ENCODE measurements around the gene SCMH1. TPM values are rescaled to one million over a fixed set of nuclear protein-coding genes. Genes with fewer than 3 reads are reported as not detected.

SCMH1 gene
- total and polyA plus RNA-seq, 2 experiments from 2014 or later: 15.0 to 19.4 TPM

- no peak for TF ChIP-seq ZNF462 (CRISPR knock-in tag; IDR thresholded peaks at IDR 0.05)
- no peak for TF ChIP-seq CTCF (conservative IDR thresholded peaks at IDR 0.05; ENCODE audit: low read depth in 2 of 2)
- no peak for TF ChIP-seq EZH2 (IDR thresholded peaks at IDR 0.05; ENCODE audit: low read depth, unreplicated experiment)
- no peak for TF ChIP-seq JUNB (IDR thresholded peaks at IDR 0.05; ENCODE audit: unreplicated experiment)
- TF ChIP-seq CREB1 (CRISPR knock-in tag; IDR thresholded peaks at IDR 0.05; ENCODE audit: low read depth): no peak
These were observed 191.1 kb downstream of the SCMH1 start (continued) for GRCh38 chr1:41051022-41051421.

- Histone ChIP-seq H2AFZ (no peak overlapping the region), H3K36me3 (ENCODE audit: insufficient read depth) (peaks cover 3% of the 10 kb centered on the region; the same call in 1 of the 2 replicates), H3F3A (replicated peaks; ENCODE audit: low read depth) (no peaks in the 10 kb centered on the region), H4K20me1 (replicated peaks; ENCODE audit: insufficient read depth) (0 out of 2 replicates have a peak, but pooled peaks cover 6% of the 10 kb centered on the region), H3K79me2 (replicated peaks; ENCODE audit: insufficient read depth) (no peaks in the 10 kb centered on the region), H3K4me1 (ENCODE audit: insufficient read depth) (0 out of 2 replicates have a peak, but pooled peaks cover 4% of the 10 kb centered on the region), H3K27me3 (ENCODE audit: insufficient read depth) (no peaks in the 10 kb centered on the region), H3K4me3 (no peak overlapping the region), H3K27ac (ENCODE audit: low read depth) (no peak overlapping the region), H3K4me2 (no peak overlapping the region), H3K9me2 (ENCODE audit: insufficient read depth) (no peaks in the 10 kb centered on the region)
- DNase-seq (ENCODE audit: low spot score) (no peak), ATAC-seq (no peak)
- H3K27me3 Mint-ChIP-seq (ENCODE audit: insufficient read depth, low read depth, poor library complexity): no peaks in the 10 kb centered on the region
- H3K9me3 Mint-ChIP-seq: no peaks in the 10 kb centered on the region; the same call in 2 of the 3 replicates
- H3K27ac Mint-ChIP-seq: no peak overlapping the region
- no peak overlapping the region for H3K4me3 Mint-ChIP-seq
- peaks cover 5% of the 10 kb centered on the region for H3K36me3 Mint-ChIP-seq (ENCODE audit: low read depth)
- peaks cover 2% of the 10 kb centered on the region; the same call in 1 of the 3 replicates for H3K4me1 Mint-ChIP-seq
- TF ChIP-seq ZNF114 (CRISPR knock-in tag; IDR thresholded peaks at IDR 0.05): no peak
- TF ChIP-seq JUNB (IDR thresholded peaks at IDR 0.05; ENCODE audit: unreplicated experiment): no peak
- no peak for TF ChIP-seq ZNF462 (CRISPR knock-in tag; IDR thresholded peaks at IDR 0.05)
- no peak for TF ChIP-seq CREB1 (CRISPR knock-in tag; IDR thresholded peaks at IDR 0.05; ENCODE audit: low read depth)
- TF ChIP-seq POLR2AphosphoS5 (IDR thresholded peaks at IDR 0.05; ENCODE audit: low read depth): no peak
- TF ChIP-seq ZNF331 (CRISPR knock-in tag; IDR thresholded peaks at IDR 0.05; ENCODE audit: low read depth): no peak
These were observed 193.6 kb downstream of the SCMH1 start for GRCh38 chr1:41048540-41048939.
